Skin of body (tissue), 2 donors: ENCODE measurements around the gene LMAN2L. TPM values are rescaled to one million over a fixed set of nuclear protein-coding genes. Genes with fewer than 3 reads are reported as not detected.

ENCODE experiments used
- DNase-seq: peaks from one replicate; lab custom pipeline; 2025; lab: John Stamatoyannopoulos, UW
- total RNA-seq: library from RNA; depleted of rRNA; stranded (reverse); fragments of >200 nt; gene quantifications from one replicate; pipeline ENCODE4 v1.2.3, GENCODE V29; 2014

LMAN2L gene
- total RNA-seq, 1 donor from 2014 or later = 24.6 TPM

DNA sequence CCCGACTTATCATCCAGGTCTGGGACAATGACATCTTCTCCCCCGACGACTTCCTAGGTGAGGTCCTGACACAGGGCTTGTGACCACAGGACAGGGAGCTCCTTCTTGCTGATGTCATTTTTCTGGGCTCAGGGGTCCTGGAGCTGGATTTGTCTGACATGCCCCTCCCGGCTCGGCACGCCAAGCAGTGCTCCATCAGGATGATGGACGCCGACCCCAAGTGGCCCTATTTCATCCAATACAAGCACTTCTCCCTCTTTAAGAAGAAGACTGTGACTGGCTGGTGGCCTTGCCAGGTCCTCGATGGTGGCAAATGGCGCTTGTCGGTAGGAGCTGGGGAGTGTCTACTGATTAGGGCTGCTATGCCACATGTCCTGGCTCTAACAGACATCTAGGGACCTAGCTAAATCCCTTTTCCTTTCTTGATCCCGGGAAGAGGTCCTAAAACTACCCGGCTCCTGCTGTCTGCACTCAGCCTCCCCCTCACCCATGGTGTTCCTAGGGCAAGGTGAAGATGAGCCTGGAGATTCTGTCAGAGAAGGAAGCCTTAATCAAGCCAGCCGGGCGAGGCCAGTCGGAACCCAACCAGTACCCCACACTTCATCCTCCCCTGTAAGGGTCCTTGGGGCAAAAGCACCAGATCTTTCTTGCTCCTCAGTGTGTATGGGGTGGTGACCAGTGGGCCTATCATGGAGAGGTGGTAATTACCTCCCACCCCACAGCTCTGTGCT is 36.7 kb downstream of the LMAN2L start:
- DNase-seq = no peak

DNA sequence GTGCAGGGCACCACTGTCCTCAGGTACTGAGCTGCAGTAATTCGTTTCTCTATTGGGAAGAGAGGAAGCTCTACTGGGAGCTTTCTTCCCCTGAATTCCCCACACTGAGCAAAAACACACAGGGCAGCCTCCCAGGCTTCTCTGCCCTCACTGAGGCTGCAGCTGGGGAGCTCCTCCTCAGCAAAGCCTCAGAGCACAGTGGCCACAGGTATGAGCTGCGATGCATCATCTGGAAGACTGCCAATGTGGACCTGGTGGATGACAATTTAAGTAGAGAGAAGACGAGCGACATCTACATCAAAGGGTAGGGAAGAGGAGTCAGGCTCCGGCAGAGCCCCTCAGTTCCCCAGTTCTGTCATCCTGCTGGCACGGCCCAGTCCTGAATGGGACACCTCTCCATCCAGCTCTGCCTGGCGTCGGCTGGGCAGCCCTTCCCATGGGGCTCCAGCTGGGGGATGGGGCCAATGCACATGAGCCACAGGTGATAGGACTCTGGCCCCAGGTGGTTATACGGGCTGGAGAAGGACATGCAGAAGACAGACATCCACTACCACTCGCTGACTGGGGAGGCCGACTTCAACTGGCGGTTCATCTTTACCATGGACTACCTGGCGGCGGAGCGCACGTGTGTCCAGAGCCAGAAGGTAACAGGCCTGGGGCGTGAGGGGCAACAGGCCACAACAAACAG is 37.6 kb downstream of the LMAN2L start:
- no peak for DNase-seq

- DNase-seq = no peak
Measured at GRCh38 chr2:96701636-96702035, 38.2 kb downstream of the LMAN2L start.

- no peak for DNase-seq
Measured at GRCh38 chr2:96700086-96700485, 39.8 kb downstream of the LMAN2L start.

DNA sequence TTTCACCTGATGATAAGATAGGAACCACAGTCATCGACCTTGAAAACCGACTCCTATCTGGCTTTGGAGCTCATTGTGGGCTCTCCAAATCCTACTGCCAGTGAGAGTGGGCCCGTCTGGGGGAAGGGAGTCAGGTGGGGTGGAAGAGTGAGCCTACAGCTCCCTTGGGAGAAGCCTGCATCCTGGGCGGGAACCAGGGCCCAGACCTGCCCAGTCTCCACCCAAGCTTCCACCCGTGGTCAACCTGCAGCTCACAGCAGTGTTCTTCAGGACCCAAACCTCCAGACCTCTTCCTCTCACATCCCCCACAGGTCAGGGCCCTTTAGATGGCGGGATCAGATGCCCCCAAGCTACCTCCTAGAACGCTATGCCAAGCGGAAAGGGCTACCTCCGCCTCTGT is 40.2 kb downstream of the LMAN2L start:
- DNase-seq = no peak

DNA sequence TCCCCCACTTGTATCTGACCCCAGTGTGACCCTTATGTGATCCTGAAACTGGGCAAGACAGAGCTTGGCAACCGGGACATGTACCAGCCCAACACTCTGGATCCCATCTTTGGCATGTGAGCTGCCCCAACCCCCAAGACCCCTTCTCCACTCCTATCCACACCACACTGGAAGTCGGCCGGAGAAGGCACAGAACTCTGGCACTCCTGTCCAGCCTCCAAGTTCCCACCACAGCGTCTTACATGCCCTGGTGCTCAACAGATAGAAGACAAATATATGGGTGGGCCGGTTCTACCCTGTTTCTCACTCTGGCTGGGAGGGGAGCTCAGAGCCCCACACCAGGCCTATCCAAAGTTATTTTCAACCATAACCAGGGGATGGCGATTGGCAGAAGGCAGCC is 40.8 kb downstream of the LMAN2L start:
- DNase-seq = no peak

- no peak for DNase-seq
Measured at GRCh38 chr2:96698221-96698861, 41.5 kb downstream of the LMAN2L start.

GRCh38 chr2:96697476-96697875 is 42.4 kb downstream of the LMAN2L start:
- no peak for DNase-seq

- no peak for DNase-seq
Measured at GRCh38 chr2:96695602-96696001, 44.3 kb downstream of the LMAN2L start.

DNA sequence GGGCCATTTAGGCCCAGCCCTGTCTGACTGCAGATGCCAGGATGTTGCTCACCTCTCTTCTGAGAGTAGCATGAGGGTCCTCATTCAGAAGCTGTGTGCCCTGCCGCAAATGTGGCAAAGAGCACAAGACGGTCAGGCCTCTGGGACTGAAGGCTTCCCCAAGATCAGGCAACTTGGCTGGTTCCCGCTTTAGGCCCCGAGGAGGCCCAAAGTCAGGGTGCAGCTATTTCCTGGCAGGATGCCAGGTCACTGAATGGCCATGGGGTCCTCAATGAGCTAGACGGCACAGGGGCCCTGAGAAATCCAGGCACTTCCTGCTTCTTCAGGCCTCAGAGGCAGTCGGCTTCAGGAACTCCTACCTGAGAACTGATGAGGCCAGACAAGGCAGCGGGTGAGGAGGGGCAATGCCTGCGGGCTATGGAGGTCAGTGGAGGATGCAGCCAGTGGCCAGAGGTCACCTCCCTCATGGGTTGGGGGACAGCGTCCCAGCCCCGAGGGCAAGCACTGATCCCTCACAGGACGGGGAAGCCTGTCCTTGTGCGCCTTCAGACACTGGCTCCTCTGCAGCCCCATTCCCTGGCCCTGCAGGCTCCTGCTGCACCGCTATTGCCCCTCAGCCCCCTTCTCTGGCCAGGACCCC is 44.9 kb downstream of the LMAN2L start:
- no peak for DNase-seq

- no peak for DNase-seq
Measured at GRCh38 chr2:96694279-96694678, 45.6 kb downstream of the LMAN2L start.

DNA sequence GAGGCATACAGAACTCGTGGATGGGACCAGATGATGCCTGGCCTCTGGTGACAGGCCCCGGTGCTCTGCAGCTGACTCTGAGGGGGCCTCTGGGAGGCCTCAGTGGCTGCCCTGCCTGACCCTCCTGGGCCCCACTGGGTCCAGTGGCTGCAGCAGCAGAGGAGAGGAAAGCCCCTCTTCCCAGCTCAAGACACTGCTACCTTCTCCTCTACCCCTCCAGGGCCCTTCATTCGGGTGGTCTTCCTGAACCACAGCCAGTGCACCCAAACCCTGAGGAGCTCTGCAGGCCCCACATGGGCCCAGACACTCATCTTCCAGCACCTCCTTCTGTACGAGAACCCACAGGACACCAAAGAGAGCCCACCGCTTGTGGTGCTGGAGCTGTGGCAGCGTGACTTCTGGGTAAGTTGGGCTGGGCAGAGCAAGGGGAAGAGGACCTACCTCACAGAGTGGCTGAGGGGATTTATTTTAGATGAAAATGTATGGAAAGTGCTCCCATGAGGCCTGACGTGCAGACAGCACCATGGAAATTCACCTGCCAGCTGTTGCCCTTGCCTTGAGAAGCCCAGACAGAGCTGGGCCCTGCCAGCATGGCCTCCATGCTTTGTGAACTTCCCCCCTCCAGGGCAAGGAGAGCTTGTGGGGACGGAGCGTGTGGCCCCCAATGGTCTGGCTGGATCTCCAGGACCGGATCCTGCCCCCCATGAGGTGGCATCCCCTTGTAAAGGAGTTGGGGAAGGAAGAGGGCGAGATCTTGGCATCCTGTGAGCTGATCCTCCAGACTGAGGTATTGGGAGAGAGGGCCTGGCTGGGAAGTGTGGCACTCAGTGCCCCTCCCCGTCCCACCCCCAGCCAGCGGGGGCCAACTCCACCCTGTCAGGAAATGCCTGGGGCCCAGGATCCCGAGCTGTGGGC is 46.3 kb downstream of the LMAN2L start:
- DNase-seq = no peak

DNA sequence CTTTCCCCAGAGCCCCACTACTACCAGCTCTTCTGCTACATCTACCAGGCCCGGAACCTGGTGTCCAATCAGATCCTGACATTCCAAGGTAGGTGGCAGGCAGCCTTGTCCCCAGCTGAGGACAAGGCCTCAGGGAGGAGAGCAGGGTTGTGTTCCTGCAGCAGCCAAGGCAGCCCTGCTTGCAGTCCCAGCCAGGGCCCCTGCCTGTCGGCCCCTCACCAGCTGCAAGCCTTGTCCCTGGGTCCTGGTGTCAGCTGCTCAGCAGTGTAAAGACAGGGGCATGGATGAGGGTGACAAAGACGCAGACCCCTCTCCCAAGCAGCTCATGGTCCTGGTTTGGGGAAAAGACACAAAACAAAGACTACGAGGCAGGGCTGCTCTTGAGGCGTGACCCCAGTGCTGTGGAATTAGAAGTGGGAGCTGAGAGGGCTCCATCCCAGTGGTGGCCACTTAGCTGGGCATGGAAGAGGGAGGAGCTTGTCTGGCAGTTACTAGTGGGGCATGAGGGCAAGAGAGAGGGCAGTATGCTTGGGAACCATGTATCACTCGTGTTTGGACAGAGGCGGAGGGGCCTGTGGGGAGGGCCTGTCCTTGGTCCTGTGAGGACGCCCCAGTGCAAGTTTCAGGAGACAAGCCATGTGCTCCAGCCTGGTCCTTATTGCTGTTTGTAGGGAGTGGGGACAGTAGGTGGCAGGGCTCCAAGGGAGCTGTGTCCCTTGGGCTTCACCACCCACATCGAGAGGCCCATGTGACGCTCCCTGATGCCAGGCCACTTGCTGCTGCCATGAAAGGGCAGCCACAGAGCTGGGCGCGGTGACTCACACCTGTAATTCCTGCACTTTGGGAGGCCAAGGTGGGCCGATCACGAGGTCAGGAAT is 47.5 kb downstream of the LMAN2L start:
- DNase-seq = no peak

DNA sequence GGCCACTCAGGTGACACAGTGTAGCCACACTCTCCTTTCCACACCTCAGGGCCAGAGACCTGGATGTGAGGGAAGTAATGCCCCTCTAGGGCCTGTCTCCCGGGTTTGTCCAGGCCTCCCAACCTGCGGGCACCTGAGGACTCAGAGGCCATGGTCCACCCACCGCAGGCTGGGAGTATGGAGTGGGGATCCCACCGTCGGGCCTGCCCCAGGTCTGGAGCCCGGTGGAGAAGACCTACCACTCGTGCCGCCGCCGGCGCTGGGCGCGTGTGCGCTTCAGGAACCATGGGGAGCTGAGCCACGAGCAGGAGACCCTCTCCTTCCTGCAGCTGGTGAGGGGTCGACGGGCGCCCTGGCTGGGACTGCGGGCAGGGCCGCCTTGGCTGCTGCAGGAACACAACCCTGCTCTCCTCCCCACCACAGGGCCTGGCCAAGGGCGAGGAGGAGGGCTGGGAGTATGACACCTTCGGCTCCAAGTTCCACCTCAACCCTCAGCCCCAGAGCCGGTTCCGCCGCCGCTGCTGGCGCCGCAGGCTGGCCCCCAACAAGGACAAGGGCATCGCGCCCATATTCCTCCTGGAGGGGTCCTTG is 48.7 kb downstream of the LMAN2L start:
- DNase-seq = no peak

DNA sequence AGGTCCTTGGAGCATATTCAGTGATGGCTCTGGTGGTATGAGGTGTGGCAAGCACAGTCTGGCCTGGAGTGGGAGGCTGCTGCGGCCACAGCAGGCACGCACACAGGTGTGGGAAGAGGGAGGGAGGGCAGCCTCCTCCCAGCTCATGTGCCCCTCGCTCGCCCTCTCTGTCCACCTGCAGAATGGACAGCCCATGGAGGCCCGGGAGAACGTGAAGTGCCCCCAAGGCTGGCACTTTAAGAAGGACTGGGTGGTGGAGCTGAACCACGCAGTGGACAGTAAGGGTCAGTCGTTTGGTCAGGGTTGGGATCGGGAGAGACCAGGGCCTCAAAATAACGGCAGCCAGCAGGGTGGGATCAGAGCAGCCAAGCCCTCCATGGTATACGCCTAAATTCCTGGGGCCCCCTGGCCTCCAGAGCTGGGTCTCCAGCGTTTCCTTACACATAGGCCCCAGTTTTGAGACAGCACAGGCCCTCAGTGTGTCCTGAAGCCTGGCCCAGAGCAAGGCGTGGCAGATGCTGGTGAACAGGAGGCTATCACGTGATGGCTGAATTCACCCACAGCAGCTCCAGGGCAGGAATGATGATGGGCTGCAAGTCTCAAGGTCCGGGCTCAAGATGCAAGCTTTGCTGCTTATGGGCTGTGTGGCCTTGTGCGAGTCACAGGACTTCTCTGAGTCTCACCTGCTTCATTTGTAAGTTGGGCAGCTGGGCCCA is 49.4 kb downstream of the LMAN2L start:
- no peak for DNase-seq

DNA sequence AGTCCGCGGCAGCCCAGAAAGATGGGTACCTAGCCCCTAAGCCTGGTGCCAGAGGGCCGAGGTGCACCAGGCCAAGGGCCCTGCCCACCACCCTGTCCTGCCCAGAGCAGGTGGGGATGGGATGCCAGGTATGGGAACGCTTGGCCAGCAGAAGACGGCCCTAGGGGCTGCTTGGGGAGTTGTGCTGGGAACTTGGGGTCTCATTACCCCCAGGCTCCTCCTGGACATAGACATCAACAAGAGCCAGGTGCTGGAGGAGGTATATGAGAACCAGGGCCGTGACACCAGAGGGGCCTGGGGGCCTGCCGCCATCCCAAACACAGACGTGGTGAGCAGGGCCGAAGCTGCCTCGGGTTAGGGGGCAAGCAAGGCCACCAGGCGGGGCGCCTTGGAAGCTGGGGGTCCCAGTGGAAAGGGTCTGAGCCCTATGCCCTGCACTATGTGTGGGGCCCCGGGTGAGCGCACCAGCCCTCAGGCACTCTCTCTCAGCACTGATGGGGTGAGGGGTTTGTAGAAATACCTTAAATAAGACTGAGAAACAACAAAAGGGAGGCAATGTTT is 50.4 kb downstream of the LMAN2L start:
- no peak for DNase-seq

DNA sequence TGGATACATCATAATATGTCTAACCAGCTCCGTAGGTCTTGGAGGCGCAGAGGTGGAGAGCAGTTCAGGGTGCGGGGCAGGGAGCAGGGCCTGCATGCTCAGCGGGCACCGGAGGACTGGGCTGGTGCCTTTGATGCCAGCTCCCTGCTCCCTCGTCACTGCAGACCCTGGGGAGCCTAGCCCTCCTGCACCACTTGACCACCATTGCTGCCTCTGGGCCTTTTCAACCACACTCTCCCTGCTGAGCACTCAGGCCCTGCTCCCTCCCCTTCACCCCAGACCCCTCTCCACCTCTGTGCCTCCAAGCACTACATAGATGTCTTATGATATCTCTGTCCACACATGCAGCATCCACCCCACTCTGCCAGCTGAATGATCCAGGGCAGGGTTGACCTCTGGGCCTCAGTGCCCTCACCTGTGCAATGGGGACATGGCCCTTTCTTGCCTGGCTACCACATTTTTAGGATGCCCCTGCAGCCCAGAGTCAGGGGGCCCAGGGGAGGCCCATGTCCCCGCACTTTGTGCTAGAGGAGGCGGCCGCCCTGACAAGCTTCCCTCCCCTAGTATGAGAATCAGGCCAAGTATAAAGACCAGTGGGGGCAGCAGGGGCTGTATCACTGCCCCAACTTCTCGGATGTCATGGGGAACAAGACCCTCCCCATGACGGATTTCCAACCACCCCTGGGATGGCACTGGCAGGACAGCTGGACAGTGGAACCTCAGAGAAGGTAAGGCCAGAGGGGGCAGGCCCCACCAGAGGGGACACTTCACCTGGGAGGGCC is 51.0 kb downstream of the LMAN2L start:
- DNase-seq = no peak
